Right lobe of liver (tissue), 6 donors: Measurements from ENCODE around the gene OR5H6. TPM values are rescaled to one million over a fixed set of nuclear protein-coding genes. Genes with fewer than 3 reads are reported as not detected.

Experiments
- ATAC-seq, 4 donors: fragments of 200-7000 bp; cut with Tn5 transposase; one replicate each; pipeline ENCODE4 v1.9.1; 2020; ENCODE audit warnings: mild to moderate bottlenecking in 4 of 4, moderate library complexity in 4 of 4
- DNase-seq, 3 donors: peaks; one replicate each; pipeline ENCODE4 v3.0.0-alpha.2; 2020
- H3K27ac ChIP-seq, 3 donors: fragments of 200-600 bp; one replicate each; pipeline ENCODE4 v1.8.0; 2022
- H3K27me3 ChIP-seq, 2 donors: fragments of 200-600 bp; one replicate each; pipeline ENCODE4 v1.8.0; 2022
- H3K36me3 ChIP-seq, 4 donors: fragments of 200-600 bp; sonication (generic) in 1 of 4; one replicate each; pipeline versions ENCODE4 v1.5.1 to v1.8.0; 2017 to 2022; ENCODE audit warnings: control low read depth in 1 of 4
- H3K4me1 ChIP-seq, 4 donors: fragments of 200-600 bp; sonication (generic) in 1 of 4; one replicate each; pipeline versions ENCODE4 v1.5.1 to v1.8.0; 2017 to 2022; ENCODE audit warnings: control low read depth in 1 of 4
- H3K4me3 ChIP-seq, 3 donors: fragments of 200-600 bp; one replicate each; pipeline ENCODE4 v1.8.0; 2022
- H3K9me3 ChIP-seq, 4 donors: fragments of 200-600 bp; sonication (generic) in 1 of 4; one replicate each; pipeline versions ENCODE4 v1.5.1 to v1.8.0; 2017 to 2022; ENCODE audit warnings: control low read depth in 1 of 4
- POLR2A ChIP-seq: fragments of 450-650 bp; IDR thresholded peaks from one replicate; pipeline ENCODE4 v1.6.1; 2017; ENCODE audit warnings: antibody characterized with exemption, mild to moderate bottlenecking
- WGBS: methylation state at CpG from one replicate; pipeline ENCODE4 v1.1.6; 2018; ENCODE audit warnings: low coverage, low lambda C conversion rate; ENCODE audit not compliant: insufficient coverage; ENCODE audit errors: missing lambda C conversion rate; 5-methylcytosine and 5-hydroxymethylcytosine counted together
- intact Hi-C, 2 donors: fragments of 100-400 bp; cut with DNase I; formaldehyde crosslinking; loops; one replicate each; pipeline versions ENCODE4 v1.11.2 to v1.14.1; 2022
- total RNA-seq, 6 experiments: library from RNA; depleted of rRNA in 2 of 6; stranded (reverse); fragments of >200 nt in 2 of 6; fragmentation: NEBNext Ultra II Directional in 3 of 6; extraction: Animal tissue kit (Norgen Biotek cat#: 25700) in 3 of 6; gene quantifications; one replicate each; pipeline versions ENCODE4 v1.1.0 to v1.2.4, GENCODE V29; 2016 to 2023
- TF ChIP-seq, protein P1 (sequence below), 4 donors: fragments of 200-600 bp in 3 of 4; fragments of 450-650 bp in 1 of 4; IDR thresholded peaks; one replicate each; pipeline versions ENCODE4 v1.5.1 to v1.8.0; 2016 to 2022; ENCODE audit warnings: antibody characterized with exemption in 4 of 4, mild to moderate bottlenecking in 2 of 4
- donor health status: DM: no; HTN: yes; CAD: no.
- donor health status: DM: no; HTN: no; CAD: no.
- donor health status: DM: no; HTN: no; CAD: no.
- donor health status: DM: no; HTN: yes; CAD: no.
- donor health status: DM: no; HTN: yes; CAD: no.

The OR5H6 gene
- total RNA-seq, 6 experiments from 2014 or later, result not detected

DNA sequence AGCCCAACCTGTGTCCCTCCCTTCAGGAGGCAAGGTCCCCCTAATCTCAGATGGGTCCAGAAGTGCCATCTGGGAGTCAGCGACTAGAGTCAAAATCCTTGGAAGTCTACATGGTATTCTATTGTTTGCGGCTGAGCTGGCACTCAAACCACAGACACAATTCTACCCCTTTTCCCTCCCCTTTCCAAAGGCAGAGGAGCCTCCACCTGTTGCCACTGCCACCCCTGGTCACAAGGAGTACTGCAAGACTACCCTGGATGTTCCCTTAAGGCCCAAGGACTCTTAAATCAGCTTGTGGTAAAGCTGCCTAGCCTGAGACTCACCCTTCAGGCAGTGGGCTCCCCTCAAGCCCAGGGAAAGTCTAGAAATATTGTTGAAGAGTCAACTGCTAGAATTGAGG is 4.3 kb upstream of the OR5H6 start:
- Histone ChIP-seq H3K4me3 (no peak overlapping the region), H3K9me3 (no peaks in the 10 kb centered on the region), H3K27ac (no peak overlapping the region), H3K27me3 (no peaks in the 10 kb centered on the region), H3K36me3 (no peaks in the 10 kb centered on the region), H3K4me1 (no peaks in the 10 kb centered on the region)
- 83% methylated on average over 1 of the region's 2 CpGs for WGBS
- intact Hi-C loops, result no loop called here
- TF ChIP-seq POLR2A, result no peak
- TF ChIP-seq, protein P1, sequence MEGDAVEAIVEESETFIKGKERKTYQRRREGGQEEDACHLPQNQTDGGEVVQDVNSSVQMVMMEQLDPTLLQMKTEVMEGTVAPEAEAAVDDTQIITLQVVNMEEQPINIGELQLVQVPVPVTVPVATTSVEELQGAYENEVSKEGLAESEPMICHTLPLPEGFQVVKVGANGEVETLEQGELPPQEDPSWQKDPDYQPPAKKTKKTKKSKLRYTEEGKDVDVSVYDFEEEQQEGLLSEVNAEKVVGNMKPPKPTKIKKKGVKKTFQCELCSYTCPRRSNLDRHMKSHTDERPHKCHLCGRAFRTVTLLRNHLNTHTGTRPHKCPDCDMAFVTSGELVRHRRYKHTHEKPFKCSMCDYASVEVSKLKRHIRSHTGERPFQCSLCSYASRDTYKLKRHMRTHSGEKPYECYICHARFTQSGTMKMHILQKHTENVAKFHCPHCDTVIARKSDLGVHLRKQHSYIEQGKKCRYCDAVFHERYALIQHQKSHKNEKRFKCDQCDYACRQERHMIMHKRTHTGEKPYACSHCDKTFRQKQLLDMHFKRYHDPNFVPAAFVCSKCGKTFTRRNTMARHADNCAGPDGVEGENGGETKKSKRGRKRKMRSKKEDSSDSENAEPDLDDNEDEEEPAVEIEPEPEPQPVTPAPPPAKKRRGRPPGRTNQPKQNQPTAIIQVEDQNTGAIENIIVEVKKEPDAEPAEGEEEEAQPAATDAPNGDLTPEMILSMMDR (IDR thresholded peaks at IDR 0.05), result peak in 1 of 4 donors; percentile 7
- ATAC-seq, result no peak
- no peak for DNase-seq

DNA sequence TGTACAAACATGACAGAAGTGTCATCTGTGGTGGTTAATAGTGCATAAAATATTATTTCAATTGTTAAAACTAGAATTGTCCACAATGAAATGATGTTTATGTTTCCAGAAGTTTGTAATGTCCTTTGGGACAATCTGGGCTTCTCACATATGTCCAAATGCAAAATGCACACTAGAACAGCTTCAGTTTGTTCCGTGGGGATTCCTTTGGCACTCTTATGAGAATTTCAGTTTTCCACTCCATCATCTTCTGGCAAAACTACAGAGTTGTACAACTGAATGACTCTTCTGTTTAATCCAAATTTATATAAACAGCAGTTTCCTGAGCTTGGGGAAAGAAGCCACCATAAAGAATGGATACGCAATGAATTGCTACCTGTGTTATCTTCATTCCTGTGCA is 2.0 kb upstream of the OR5H6 start:
- Histone ChIP-seq H3K36me3 (no peaks in the 10 kb centered on the region), H3K4me3 (no peak overlapping the region), H3K27ac (no peak overlapping the region), H3K4me1 (no peaks in the 10 kb centered on the region), H3K27me3 (no peaks in the 10 kb centered on the region), H3K9me3 (no peaks in the 10 kb centered on the region)
- 52% methylated on average over 2 of the region's 2 CpGs for WGBS
- DNase-seq (no peak), ATAC-seq (no peak)
- intact Hi-C loops, result no loop called here
- TF ChIP-seq, protein P1 (IDR thresholded peaks at IDR 0.05), result no peak

DNA sequence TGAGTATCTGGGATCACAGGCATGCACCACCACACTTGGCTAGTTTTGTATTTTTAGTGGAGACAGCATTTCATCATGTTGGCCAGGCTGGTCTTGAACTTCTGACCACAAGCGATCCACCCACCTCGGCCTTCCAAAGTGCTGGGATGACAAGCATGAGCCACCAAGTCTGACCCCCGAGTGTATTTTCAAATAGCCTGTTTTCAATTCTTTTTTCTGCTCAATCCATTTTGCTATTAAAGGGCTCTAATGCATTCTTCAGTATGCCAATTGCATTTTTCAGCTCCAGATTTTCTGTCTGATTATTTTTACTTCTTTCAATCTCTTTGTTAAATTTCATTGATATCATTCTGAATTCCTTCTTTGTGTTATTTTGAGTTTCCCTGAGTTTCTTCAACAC is 5.8 kb downstream of the OR5H6 start:
- no peak for TF ChIP-seq POLR2A
- TF ChIP-seq, protein P1 (IDR thresholded peaks at IDR 0.05), result no peak
- no peaks in the 10 kb centered on the region for H3K4me1 ChIP-seq
- ATAC-seq (no peak), DNase-seq (no peak)
- no peaks in the 10 kb centered on the region for H3K36me3 ChIP-seq
- intact Hi-C loops, result no loop called here
- H3K4me3 ChIP-seq, result no peak overlapping the region
- no peak overlapping the region for H3K27ac ChIP-seq
- H3K27me3 ChIP-seq, result no peaks in the 10 kb centered on the region
- WGBS, result 62% methylated on average over 3 of the region's 3 CpGs
- H3K9me3 ChIP-seq, result no peaks in the 10 kb centered on the region

DNA sequence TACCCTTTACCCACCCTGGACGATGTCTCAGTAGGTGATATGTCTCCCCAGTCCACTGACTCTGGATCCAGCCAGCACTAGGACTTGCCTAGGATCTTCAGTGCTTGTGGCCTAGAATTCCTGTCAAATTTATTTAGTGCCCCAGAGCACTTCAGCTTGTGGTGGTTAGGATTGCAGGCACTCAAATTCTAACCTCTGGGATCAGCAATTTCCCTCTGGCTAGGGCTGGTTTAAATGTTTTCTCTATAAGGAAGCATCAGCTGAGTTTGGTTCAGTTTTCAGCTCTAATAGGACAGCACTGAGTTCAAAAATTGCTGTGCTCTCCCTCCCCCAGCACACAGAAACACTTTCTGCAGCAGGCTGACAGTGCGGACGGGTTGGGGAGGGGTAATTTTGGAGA is 8.1 kb downstream of the OR5H6 start:
- Histone ChIP-seq H3K27me3 (no peaks in the 10 kb centered on the region), H3K4me1 (no peaks in the 10 kb centered on the region), H3K27ac (no peak overlapping the region), H3K36me3 (no peaks in the 10 kb centered on the region), H3K9me3 (no peaks in the 10 kb centered on the region), H3K4me3 (no peak overlapping the region)
- 39% methylated on average over 3 of the region's 3 CpGs for WGBS
- DNase-seq, result no peak
- intact Hi-C loops, result no loop called here
- TF ChIP-seq, protein P1 (IDR thresholded peaks at IDR 0.05), result no peak
- no peak for TF ChIP-seq POLR2A
- no peak for ATAC-seq

DNA sequence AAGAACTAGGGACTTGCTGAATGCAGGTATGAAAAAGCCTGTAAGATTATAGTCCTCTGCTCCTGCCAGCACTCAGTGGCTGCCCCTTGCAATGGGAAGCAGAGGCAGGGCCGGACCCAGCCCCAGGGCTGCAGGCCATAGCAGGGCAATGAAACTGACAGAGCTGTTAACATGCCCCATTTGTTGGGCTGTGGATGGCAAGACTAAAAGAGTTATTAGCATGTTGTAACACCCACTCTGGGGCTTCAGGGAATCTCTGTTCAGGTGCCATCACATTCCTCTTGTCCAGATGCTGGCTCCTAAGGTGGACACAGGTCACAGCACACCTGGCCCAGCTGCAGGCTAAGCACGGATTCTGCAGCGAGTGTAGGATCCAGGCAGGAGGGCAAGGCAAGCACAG is 10.9 kb downstream of the OR5H6 start:
- intact Hi-C loops, result no loop called here
- no peak overlapping the region for H3K27ac ChIP-seq
- DNase-seq (no peak), ATAC-seq (no peak)
- TF ChIP-seq, protein P1 (IDR thresholded peaks at IDR 0.05), result no peak
- TF ChIP-seq POLR2A, result no peak
- no peak overlapping the region for H3K4me3 ChIP-seq
- WGBS, result no CpG with 5 or more reads among the region's 3 CpGs
- H3K36me3 ChIP-seq, result no peaks in the 10 kb centered on the region
- no peaks in the 10 kb centered on the region for H3K4me1 ChIP-seq
- no peaks in the 10 kb centered on the region for H3K27me3 ChIP-seq
- H3K9me3 ChIP-seq, result no peaks in the 10 kb centered on the region
